Esophagus muscularis mucosa (tissue), 4 donors: Measurements from ENCODE around the gene XYLT1.

ENCODE experiments used
- CTCF ChIP-seq, 3 experiments: fragments of 200-600 bp in 2 of 3; fragments of 450-650 bp in 1 of 3; sonication (generic) in 2 of 3; IDR thresholded peaks; one replicate each; pipeline ENCODE4 v1.5.1; 2017 to 2019; ENCODE audit warnings: antibody characterized with exemption in 3 of 3, mild to moderate bottlenecking in 2 of 3, moderate library complexity in 1 of 3
- EP300 ChIP-seq: sonication (generic); formaldehyde crosslinking; IDR thresholded peaks from one replicate; pipeline ENCODE4 v1.6.1; 2017; ENCODE audit warnings: antibody characterized with exemption
- POLR2A ChIP-seq: fragments of 450-650 bp; IDR thresholded peaks from one replicate; pipeline ENCODE4 v1.6.1; 2017; ENCODE audit warnings: antibody characterized with exemption, moderate library complexity, mild to moderate bottlenecking, low read depth
- POLR2AphosphoS5 ChIP-seq, 2 donors: sonication (generic); formaldehyde crosslinking; IDR thresholded peaks; one replicate each; pipeline ENCODE4 v1.6.1; 2017; ENCODE audit warnings: antibody characterized with exemption in 2 of 2

GRCh38 chr16:17457997-17458396 lies 12.8 kb downstream of the XYLT1 start:
- TF ChIP-seq POLR2AphosphoS5 (IDR thresholded peaks at IDR 0.05), result no peak
- TF ChIP-seq CTCF (IDR thresholded peaks at IDR 0.05), result no peak
- no peak for TF ChIP-seq EP300
- no peak for TF ChIP-seq POLR2A
